Endodermal cell (in vitro differentiated cells): ENCODE data around the gene CCNQ. TPM values are rescaled to one million over a fixed set of nuclear protein-coding genes. Genes with fewer than 3 reads are reported as not detected.

Experiments
- DNase-seq: peaks from one replicate; pipeline ENCODE4 v3.0.0-alpha.2; 2017
- H3K27ac ChIP-seq: 2 replicates; pipeline ENCODE4 v1.5.1; 2013; ENCODE audit warnings: mild to moderate bottlenecking, low read depth, low read length, moderate library complexity
- H3K27me3 ChIP-seq: 2 replicates; pipeline ENCODE4 v1.6.1; 2013; ENCODE audit warnings: mild to moderate bottlenecking, low read length, moderate library complexity; ENCODE audit not compliant: insufficient read depth, control insufficient read depth, poor library complexity, severe bottlenecking
- H3K36me3 ChIP-seq: 2 replicates; pipeline ENCODE4 v1.7.0; 2013; ENCODE audit warnings: mild to moderate bottlenecking, low read length, moderate library complexity; ENCODE audit not compliant: control insufficient read depth, insufficient read depth
- H3K4me1 ChIP-seq: one replicate; pipeline ENCODE4 v1.7.0; 2013; ENCODE audit warnings: low read length; ENCODE audit not compliant: control insufficient read depth, insufficient read depth
- H3K4me3 ChIP-seq: 2 replicates; pipeline ENCODE4 v1.5.1; 2013; ENCODE audit warnings: mild to moderate bottlenecking, low read length, moderate library complexity
- H3K9ac ChIP-seq: 2 replicates; pipeline ENCODE4 v1.6.1; 2013; ENCODE audit warnings: mild to moderate bottlenecking, low read length, moderate library complexity; ENCODE audit not compliant: poor library complexity, severe bottlenecking; ENCODE audit errors: extremely low read depth
- H3K9me3 ChIP-seq: 2 replicates; pipeline ENCODE4 v1.6.1; 2013; ENCODE audit warnings: mild to moderate bottlenecking, low read length, moderate library complexity; ENCODE audit not compliant: control insufficient read depth
- H3K27ac Mint-ChIP-seq: 2 replicates; pipeline ENCODE4 v1.8.0; 2020; ENCODE audit warnings: mixed read lengths
- H3K27me3 Mint-ChIP-seq: 2 replicates; pipeline ENCODE4 v1.8.0; 2021; ENCODE audit warnings: mild to moderate bottlenecking, mixed read lengths; ENCODE audit not compliant: insufficient read depth
- H3K36me3 Mint-ChIP-seq: 2 replicates; pipeline ENCODE4 v1.8.0; 2020; ENCODE audit warnings: low read depth, mixed read lengths
- H3K4me1 Mint-ChIP-seq: 2 replicates; pipeline ENCODE4 v1.8.0; 2020; ENCODE audit warnings: mixed read lengths
- H3K4me3 Mint-ChIP-seq: 2 replicates; pipeline ENCODE4 v1.8.0; 2020; ENCODE audit warnings: mild to moderate bottlenecking, moderate library complexity, mixed read lengths
- H3K9me3 Mint-ChIP-seq: 2 replicates; pipeline ENCODE4 v1.8.0; 2020; ENCODE audit warnings: mild to moderate bottlenecking, mixed read lengths
- CTCF ChIP-seq: fragments of 200-600 bp; sonication (generic); conservative IDR thresholded peaks from 2 replicates; pipeline ENCODE4 v1.5.0; 2021; ENCODE audit warnings: antibody characterized with exemption, mild to moderate bottlenecking
- WGBS, 2 experiments: methylation state at CpG; one replicate each; pipeline versions ENCODE4 v1.1.5 to v1.1.7; 2013; ENCODE audit warnings: missing lambda C conversion rate in 2 of 2, mixed read lengths in 1 of 2; ENCODE audit not compliant: insufficient coverage in 1 of 2, insufficient read length in 1 of 2; 5-methylcytosine and 5-hydroxymethylcytosine counted together
- total RNA-seq, 2 donors: library from RNA; stranded (reverse); fragmentation: NEBNext Ultra II Directional in 1 of 2; extraction: Animal tissue kit (Norgen Biotek cat#: 25700) in 1 of 2; gene quantifications; 2 replicates in 1 of 2; 3 replicates in 1 of 2; pipeline ENCODE4 v1.2.1, GENCODE V29; 2021

Gene CCNQ
- total RNA-seq, 2 donors from 2014 or later: 17.1 to 20.8 TPM

DNA sequence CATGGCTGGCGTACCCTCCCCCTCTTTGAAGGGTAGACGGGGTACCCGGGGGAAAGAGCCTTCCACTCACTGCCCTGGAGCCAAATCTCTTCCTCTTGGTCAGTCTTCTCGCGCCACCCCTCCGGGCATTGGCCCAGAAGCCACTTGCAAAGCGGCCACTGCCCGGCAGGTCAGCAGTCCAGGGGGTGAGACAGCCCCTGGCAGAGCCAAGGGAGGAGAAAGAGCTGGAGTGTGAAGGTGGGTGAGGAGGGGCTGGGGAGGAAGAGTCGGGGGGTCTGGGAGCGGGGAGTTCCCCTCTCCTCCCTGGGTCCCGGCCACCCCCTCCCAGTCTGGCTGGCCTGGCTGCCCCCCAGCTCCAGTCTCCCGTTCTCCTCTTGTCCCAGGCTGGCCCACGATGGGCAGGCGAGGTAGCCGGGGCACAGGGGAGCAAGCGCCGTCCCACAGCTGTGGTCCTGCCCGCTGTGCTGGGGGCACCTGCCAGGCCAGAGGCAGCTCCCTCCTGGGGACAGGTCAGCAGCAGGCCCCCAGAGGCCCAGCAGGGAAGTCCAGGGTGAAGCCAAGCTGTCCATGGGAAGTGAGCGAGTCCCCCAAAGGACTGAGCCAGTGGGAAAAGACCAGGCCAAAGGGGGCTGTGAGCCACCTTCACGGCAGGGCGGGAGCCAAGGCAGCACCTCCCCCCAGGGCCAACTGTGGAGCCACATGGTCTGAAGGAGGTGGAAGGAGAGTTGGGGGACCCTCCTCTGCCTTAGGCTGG is 26.5 kb upstream of the CCNQ start:
- H3K27me3 ChIP-seq: no peaks in the 10 kb centered on the region
- H3K4me1 ChIP-seq: no peaks in the 10 kb centered on the region
- no peak for DNase-seq
- TF ChIP-seq CTCF: no peak
- no peak overlapping the region for H3K4me3 Mint-ChIP-seq
- no peaks in the 10 kb centered on the region for H3K36me3 ChIP-seq
- H3K9me3 ChIP-seq: no peaks in the 10 kb centered on the region
- no peak overlapping the region for H3K4me3 ChIP-seq
- H3K36me3 Mint-ChIP-seq: no peaks in the 10 kb centered on the region
- H3K9me3 Mint-ChIP-seq: peaks cover 61% of the 10 kb centered on the region
- 92 to 100% methylated on average over 3 to 18 of the region's 21 CpGs for WGBS, 2 experiments
- no peak overlapping the region for H3K27ac Mint-ChIP-seq
- peaks cover 4% of the 10 kb centered on the region for H3K27me3 Mint-ChIP-seq
- H3K27ac ChIP-seq: no peak overlapping the region
- H3K4me1 Mint-ChIP-seq: no peaks in the 10 kb centered on the region
- H3K9ac ChIP-seq: no peak overlapping the region

GRCh38 chrX:153624196-153625091 is 25.5 kb upstream of the CCNQ start:
- Histone ChIP-seq H3K4me1 (no peaks in the 10 kb centered on the region), H3K36me3 (no peaks in the 10 kb centered on the region), H3K9me3 (no peaks in the 10 kb centered on the region), H3K27ac (no peak overlapping the region), H3K27me3 (no peaks in the 10 kb centered on the region), H3K4me3 (no peak overlapping the region), H3K9ac (no peak overlapping the region)
- Mint-ChIP-seq H3K4me1 (no peaks in the 10 kb centered on the region), H3K27ac (no peak overlapping the region), H3K27me3 (peaks cover 4% of the 10 kb centered on the region), H3K4me3 (no peak overlapping the region), H3K36me3 (no peaks in the 10 kb centered on the region), H3K9me3 (peaks cover 52% of the 10 kb centered on the region)
- DNase-seq: no peak
- TF ChIP-seq CTCF: no peak
- WGBS, 2 experiments: 88 to 93% methylated on average over 2 to 15 of the region's 15 CpGs

- Histone ChIP-seq H3K27me3 (peaks cover 5% of the 10 kb centered on the region), H3K4me1 (no peaks in the 10 kb centered on the region), H3K4me3 (no peak overlapping the region), H3K36me3 (no peaks in the 10 kb centered on the region), H3K9ac (no peak overlapping the region), H3K27ac (no peak overlapping the region), H3K9me3 (no peaks in the 10 kb centered on the region)
- no peak overlapping the region for H3K27ac Mint-ChIP-seq
- no peak for TF ChIP-seq CTCF
- H3K27me3 Mint-ChIP-seq: peaks cover 5% of the 10 kb centered on the region
- DNase-seq: no peak
- no peaks in the 10 kb centered on the region for H3K36me3 Mint-ChIP-seq
- WGBS, 2 experiments: 87 to 93% methylated on average over 3 to 16 of the region's 16 CpGs
- H3K4me1 Mint-ChIP-seq: no peaks in the 10 kb centered on the region
- H3K4me3 Mint-ChIP-seq: no peak overlapping the region
- peaks cover 52% of the 10 kb centered on the region for H3K9me3 Mint-ChIP-seq
Measured at GRCh38 chrX:153623310-153624029, 24.5 kb upstream of the CCNQ start.
